A549 (cell line): ENCODE measurements around the gene WDR38. TPM values are rescaled to one million over a fixed set of nuclear protein-coding genes. Genes with fewer than 3 reads are reported as not detected.

Experiments used
- ATAC-seq, 2 experiments: fragments of 200-7000 bp in 1 of 2; fragments of >200 bp in 1 of 2; cut with Nextera tagmentation in 1 of 2; cut with Tn5 transposase in 1 of 2; 3 replicates each; pipeline versions ENCODE4 v1.8.0 to v1.9.1; 2018 to 2020; ENCODE audit warnings: mild to moderate bottlenecking in 1 of 2, moderate library complexity in 1 of 2
- CTCF ChIA-PET: fragments of 300-600 bp; sonication (Branson Sonifier 250); formaldehyde crosslinking; extraction: SDS; loops from one replicate; lab custom pipeline; 2021; ENCODE audit warnings: antibody characterized with exemption, inconsistent platforms; lab: Yijun Ruan, JAX
- POLR2A ChIA-PET: fragments of 350-600 bp; formaldehyde crosslinking; extraction: SDS; loops from one replicate; lab custom pipeline; 2021; ENCODE audit warnings: antibody characterized with exemption, inconsistent platforms; lab: Yijun Ruan, JAX
- DNase-seq, 2 experiments: peaks; one replicate each; pipeline versions ENCODE4 v3.0.0 to v3.0.0-alpha.2; 2011 to 2016; ENCODE audit warnings: low read depth in 1 of 2, low spot score in 1 of 2
- FAIRE-seq: peaks from 2 replicates; lab custom pipeline; 2011; peaks lifted over from hg19 to GRCh38; lab: Jason Lieb, UNC
- H3K27ac ChIP-seq, 2 experiments: fragments of >200 bp; sonication (Bioruptor Twin); formaldehyde crosslinking; 3 replicates each; pipeline ENCODE4 v1.5.1; 2016 to 2017
- H3K4me1 ChIP-seq: fragments of >200 bp; sonication (Bioruptor Twin); formaldehyde crosslinking; 3 replicates; pipeline ENCODE4 v1.6.1; 2016
- H3K4me2 ChIP-seq: fragments of >200 bp; sonication (Bioruptor Twin); formaldehyde crosslinking; 3 replicates; pipeline ENCODE4 v1.6.1; 2016
- H3K4me3 ChIP-seq: fragments of >200 bp; sonication (Bioruptor Twin); formaldehyde crosslinking; 3 replicates; pipeline ENCODE4 v1.5.1; 2016
- H3K9me3 ChIP-seq: fragments of >200 bp; sonication (Bioruptor Twin); formaldehyde crosslinking; 3 replicates; pipeline ENCODE4 v1.6.1; 2016
- BHLHE40 ChIP-seq: IDR thresholded peaks from 2 replicates; pipeline ENCODE4 v1.6.1; 2012; ENCODE audit warnings: low read depth, low read length, inconsistent platforms
- CEBPB ChIP-seq, 2 experiments: fragments of >200 bp in 1 of 2; sonication (Bioruptor Twin) in 1 of 2; formaldehyde crosslinking in 1 of 2; IDR thresholded peaks; 2 replicates each; pipeline ENCODE4 v1.6.1; 2012 to 2016
- E2F6 ChIP-seq: IDR thresholded peaks from 2 replicates; pipeline ENCODE4 v1.6.1; 2012; ENCODE audit warnings: low read depth, borderline replicate concordance
- EHF ChIP-seq: fragments of 250-450 bp; sonication (Bioruptor Pico); IDR thresholded peaks from 2 replicates; pipeline ENCODE4 v1.5.0; 2020; ENCODE audit warnings: mild to moderate bottlenecking
- EHMT2 ChIP-seq: fragments of 200-600 bp; sonication (generic); IDR thresholded peaks from 2 replicates; pipeline ENCODE4 v1.6.1; 2016; ENCODE audit warnings: antibody characterized with exemption, low read depth, mild to moderate bottlenecking, moderate library complexity
- ESRRA ChIP-seq: fragments of 150-350 bp; IDR thresholded peaks from 2 replicates; pipeline ENCODE4 v1.6.1; 2014; ENCODE audit warnings: mild to moderate bottlenecking, low read length, borderline replicate concordance
- FOSL2 ChIP-seq, 2 experiments: fragments of 450-650 bp in 1 of 2; fragments of >200 bp in 1 of 2; sonication (Bioruptor Twin) in 1 of 2; formaldehyde crosslinking; IDR thresholded peaks; 2 replicates each; pipeline versions ENCODE4 v1.5.0 to v1.6.1; 2016 to 2020; ENCODE audit warnings: mild to moderate bottlenecking in 1 of 2, moderate library complexity in 1 of 2
- FOXS1 ChIP-seq: fragments of 250-450 bp; sonication (Bioruptor Pico); IDR thresholded peaks from 2 replicates; pipeline ENCODE4 v1.5.0; 2020; ENCODE audit warnings: mild to moderate bottlenecking, moderate library complexity
- GATA3 ChIP-seq: IDR thresholded peaks from 2 replicates; pipeline ENCODE4 v1.6.1; 2012; ENCODE audit warnings: borderline replicate concordance
- HDAC2 ChIP-seq: fragments of 200-600 bp; sonication (generic); IDR thresholded peaks from 2 replicates; pipeline ENCODE4 v1.6.1; 2016
- HOXA7 ChIP-seq: fragments of 250-450 bp; sonication (Bioruptor Pico); IDR thresholded peaks from 2 replicates; pipeline ENCODE4 v1.5.0; 2020; ENCODE audit warnings: mild to moderate bottlenecking, moderate library complexity
- HOXB13 ChIP-seq: fragments of 250-450 bp; sonication (Bioruptor Pico); IDR thresholded peaks from 2 replicates; pipeline ENCODE4 v1.5.0; 2020; ENCODE audit warnings: low read depth, mild to moderate bottlenecking, moderate library complexity
- HOXB5 ChIP-seq: fragments of 250-450 bp; sonication (Bioruptor Pico); IDR thresholded peaks from 2 replicates; pipeline ENCODE4 v1.5.0; 2020; ENCODE audit warnings: mild to moderate bottlenecking, moderate library complexity
- JUN ChIP-seq, 2 experiments: fragments of >200 bp; sonication (Bioruptor Twin); formaldehyde crosslinking; IDR thresholded peaks; 2 replicates in 1 of 2; 3 replicates in 1 of 2; pipeline ENCODE4 v1.6.1; 2016 to 2017
- KDM1A ChIP-seq: fragments of 200-600 bp; sonication (generic); IDR thresholded peaks from 2 replicates; pipeline ENCODE4 v1.6.1; 2016; ENCODE audit warnings: low read depth, mild to moderate bottlenecking
- KDM5A ChIP-seq: fragments of 200-600 bp; sonication (generic); IDR thresholded peaks from 2 replicates; pipeline ENCODE4 v1.6.1; 2016; ENCODE audit warnings: antibody characterized with exemption, mild to moderate bottlenecking
- MYC ChIP-seq: IDR thresholded peaks from 2 replicates; pipeline ENCODE4 v1.6.1; 2012; ENCODE audit warnings: mild to moderate bottlenecking, inconsistent platforms, low read length, improper control_type of control experiment, borderline replicate concordance
- NFE2L2 ChIP-seq: fragments of 150-350 bp; conservative IDR thresholded peaks from 2 replicates; pipeline ENCODE4 v1.6.1; 2014; ENCODE audit warnings: low read length
- PBX3 ChIP-seq: IDR thresholded peaks from 2 replicates; pipeline ENCODE4 v1.6.1; 2012
- RAD21 ChIP-seq, 2 experiments: fragments of >200 bp in 1 of 2; sonication (Bioruptor Twin) in 1 of 2; formaldehyde crosslinking in 1 of 2; IDR thresholded peaks in 1 of 2; conservative IDR thresholded peaks in 1 of 2; 2 replicates in 1 of 2; 3 replicates in 1 of 2; pipeline ENCODE4 v1.6.1; 2012 to 2018; ENCODE audit warnings: inconsistent platforms in 1 of 2
- RCOR1 ChIP-seq: fragments of 150-350 bp; IDR thresholded peaks from 2 replicates; pipeline ENCODE4 v1.6.1; 2014; ENCODE audit warnings: antibody characterized with exemption, low read length, low read depth
- SMC3 ChIP-seq: fragments of >200 bp; sonication (Bioruptor Twin); formaldehyde crosslinking; IDR thresholded peaks from 3 replicates; pipeline ENCODE4 v1.6.1; 2018; ENCODE audit warnings: inconsistent platforms
- TP53 ChIP-seq: fragments of 250-450 bp; sonication (Bioruptor Pico); IDR thresholded peaks from 2 replicates; pipeline ENCODE4 v1.5.0; 2021; ENCODE audit warnings: mild to moderate bottlenecking, moderate library complexity
- ZC3H11A ChIP-seq: fragments of 450-650 bp; IDR thresholded peaks from 2 replicates; pipeline ENCODE4 v1.6.1; 2014; ENCODE audit warnings: antibody characterized with exemption, mild to moderate bottlenecking
- WGBS: methylation state at CpG from one replicate; pipeline ENCODE4 v1.1.6; 2017; ENCODE audit errors: missing lambda C conversion rate; 5-methylcytosine and 5-hydroxymethylcytosine counted together
- polyA plus RNA-seq, 4 experiments: library from polyadenylated mRNA; depleted of rRNA in 3 of 4; stranded (reverse); fragments of >200 nt; fragmentation: RNase III in 1 of 4; extraction: RNeasy Plus Mini Kit Qiagen cat#74134 plus additional on column Dnase treatment in 1 of 4; gene quantifications; 2 replicates in 3 of 4; 3 replicates in 1 of 4; pipeline ENCODE4 v1.2.3, GENCODE V29; 2011 to 2017
- TF ChIP-seq, protein P1 (sequence below): fragments of >200 bp; sonication (Bioruptor Twin); formaldehyde crosslinking; IDR thresholded peaks from 3 replicates; pipeline ENCODE4 v1.5.1; 2016
- TF ChIP-seq, protein P2 (sequence below): fragments of >200 bp; sonication (Bioruptor Twin); formaldehyde crosslinking; IDR thresholded peaks from 3 replicates; pipeline ENCODE4 v1.6.1; 2016
- TF ChIP-seq, protein P3 (sequence below): fragments of 450-650 bp; IDR thresholded peaks from 2 replicates; pipeline ENCODE4 v1.6.1; 2014; ENCODE audit warnings: antibody characterized with exemption
- TF ChIP-seq, protein P4 (sequence below): fragments of >200 bp; sonication (Bioruptor Twin); formaldehyde crosslinking; IDR thresholded peaks from 2 replicates; pipeline ENCODE4 v1.6.1; 2016
- TF ChIP-seq, protein P5 (sequence below): IDR thresholded peaks from 2 replicates; pipeline ENCODE4 v1.6.1; 2012

WDR38 gene
- polyA plus RNA-seq, 2 of the 4 experiments (the other 2 are of a cell fraction) = not detected

GRCh38 chr9:124818431-124819281 is 34.6 kb upstream of the WDR38 start:
- no peak for FAIRE-seq
- ATAC-seq = peak; percentile 80 to 81
- POLR2A ChIA-PET = interaction anchor here (0.9 to 1.0 kb wide), 2 partner anchors 37 to 48 kb away, joined by 3 to 4 read pairs; partner anchors contain the start of gene NR6A1
- Histone ChIP-seq H3K4me2 (peak overlapping the region; percentile 59), H3K9me3 (no peaks in the 10 kb centered on the region), H3K27ac (peak overlapping the region; percentile 53 to 86), H3K4me1 (peaks cover 20% of the 10 kb centered on the region), H3K4me3 (no peak overlapping the region)
- no peak for TF ChIP-seq KDM5A
- TF ChIP-seq SMC3 = no peak
- TF ChIP-seq NFE2L2 = no peak
- 0 out of 2 replicates have a peak, but pooled peaks have one; percentile 12 for TF ChIP-seq EHF (CRISPR knock-in tag)
- no peak for TF ChIP-seq ESRRA
- no peak for TF ChIP-seq HOXB13
- TF ChIP-seq KDM1A = no peak
- no peak for TF ChIP-seq TP53 (CRISPR knock-in tag)
- TF ChIP-seq HDAC2 = no peak
- TF ChIP-seq HOXB5 (CRISPR knock-in tag) = no peak
- TF ChIP-seq JUN (IDR thresholded peaks at IDR 0.05) = no peak
- TF ChIP-seq FOXS1 (CRISPR knock-in tag) = no peak
- TF ChIP-seq EHMT2 = no peak
- TF ChIP-seq RCOR1 = no peak
- 0 out of 2 replicates have a peak, but pooled peaks have one; percentile 49 for TF ChIP-seq E2F6
- TF ChIP-seq ZC3H11A = no peak
- TF ChIP-seq, protein P1, sequence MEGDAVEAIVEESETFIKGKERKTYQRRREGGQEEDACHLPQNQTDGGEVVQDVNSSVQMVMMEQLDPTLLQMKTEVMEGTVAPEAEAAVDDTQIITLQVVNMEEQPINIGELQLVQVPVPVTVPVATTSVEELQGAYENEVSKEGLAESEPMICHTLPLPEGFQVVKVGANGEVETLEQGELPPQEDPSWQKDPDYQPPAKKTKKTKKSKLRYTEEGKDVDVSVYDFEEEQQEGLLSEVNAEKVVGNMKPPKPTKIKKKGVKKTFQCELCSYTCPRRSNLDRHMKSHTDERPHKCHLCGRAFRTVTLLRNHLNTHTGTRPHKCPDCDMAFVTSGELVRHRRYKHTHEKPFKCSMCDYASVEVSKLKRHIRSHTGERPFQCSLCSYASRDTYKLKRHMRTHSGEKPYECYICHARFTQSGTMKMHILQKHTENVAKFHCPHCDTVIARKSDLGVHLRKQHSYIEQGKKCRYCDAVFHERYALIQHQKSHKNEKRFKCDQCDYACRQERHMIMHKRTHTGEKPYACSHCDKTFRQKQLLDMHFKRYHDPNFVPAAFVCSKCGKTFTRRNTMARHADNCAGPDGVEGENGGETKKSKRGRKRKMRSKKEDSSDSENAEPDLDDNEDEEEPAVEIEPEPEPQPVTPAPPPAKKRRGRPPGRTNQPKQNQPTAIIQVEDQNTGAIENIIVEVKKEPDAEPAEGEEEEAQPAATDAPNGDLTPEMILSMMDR = peak; percentile 13; the same call in 1 of the 3 replicates
- TF ChIP-seq, protein P2, sequence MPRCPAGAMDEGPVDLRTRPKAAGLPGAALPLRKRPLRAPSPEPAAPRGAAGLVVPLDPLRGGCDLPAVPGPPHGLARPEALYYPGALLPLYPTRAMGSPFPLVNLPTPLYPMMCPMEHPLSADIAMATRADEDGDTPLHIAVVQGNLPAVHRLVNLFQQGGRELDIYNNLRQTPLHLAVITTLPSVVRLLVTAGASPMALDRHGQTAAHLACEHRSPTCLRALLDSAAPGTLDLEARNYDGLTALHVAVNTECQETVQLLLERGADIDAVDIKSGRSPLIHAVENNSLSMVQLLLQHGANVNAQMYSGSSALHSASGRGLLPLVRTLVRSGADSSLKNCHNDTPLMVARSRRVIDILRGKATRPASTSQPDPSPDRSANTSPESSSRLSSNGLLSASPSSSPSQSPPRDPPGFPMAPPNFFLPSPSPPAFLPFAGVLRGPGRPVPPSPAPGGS = no peak
- TF ChIP-seq RAD21 (conservative IDR thresholded peaks at IDR 0.05 in 1 of 2, IDR thresholded peaks at IDR 0.05 in 1 of 2) = 0 out of 5 replicates have a peak, but pooled peaks have one; percentile 17
- TF ChIP-seq, protein P3, sequence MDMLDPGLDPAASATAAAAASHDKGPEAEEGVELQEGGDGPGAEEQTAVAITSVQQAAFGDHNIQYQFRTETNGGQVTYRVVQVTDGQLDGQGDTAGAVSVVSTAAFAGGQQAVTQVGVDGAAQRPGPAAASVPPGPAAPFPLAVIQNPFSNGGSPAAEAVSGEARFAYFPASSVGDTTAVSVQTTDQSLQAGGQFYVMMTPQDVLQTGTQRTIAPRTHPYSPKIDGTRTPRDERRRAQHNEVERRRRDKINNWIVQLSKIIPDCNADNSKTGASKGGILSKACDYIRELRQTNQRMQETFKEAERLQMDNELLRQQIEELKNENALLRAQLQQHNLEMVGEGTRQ = peak; percentile 30; the same call in 1 of the 2 replicates
- TF ChIP-seq, protein P4, sequence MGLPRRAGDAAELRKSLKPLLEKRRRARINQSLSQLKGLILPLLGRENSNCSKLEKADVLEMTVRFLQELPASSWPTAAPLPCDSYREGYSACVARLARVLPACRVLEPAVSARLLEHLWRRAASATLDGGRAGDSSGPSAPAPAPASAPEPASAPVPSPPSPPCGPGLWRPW = no peak
- no peak for TF ChIP-seq HOXA7
- TF ChIP-seq CEBPB (IDR thresholded peaks at IDR 0.05) = no peak
- TF ChIP-seq FOSL2 (IDR thresholded peaks at IDR 0.05) = no peak
- peak; percentile 37 for TF ChIP-seq FOSL2 (CRISPR knock-in tag; IDR thresholded peaks at IDR 0.05)
- TF ChIP-seq PBX3 = no peak
- TF ChIP-seq BHLHE40 = no peak
- no peak for TF ChIP-seq MYC
- TF ChIP-seq GATA3 = peak; percentile 72
- TF ChIP-seq, protein P5, sequence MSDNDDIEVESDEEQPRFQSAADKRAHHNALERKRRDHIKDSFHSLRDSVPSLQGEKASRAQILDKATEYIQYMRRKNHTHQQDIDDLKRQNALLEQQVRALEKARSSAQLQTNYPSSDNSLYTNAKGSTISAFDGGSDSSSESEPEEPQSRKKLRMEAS = peak; percentile 10
- peak in 1 of 2 experiments; percentile 67 for DNase-seq
- CTCF ChIA-PET = interaction anchor here (1.0 to 40.0 kb wide), 9 partner anchors 10 to 43 kb away, joined by 3 to 785 read pairs (median 9); partner anchors contain the start of genes NR6A1, OLFML2A and WDR38
- 30% methylated on average over 18 of the region's 18 CpGs for WGBS
